SU-DHL-6 (cell line): ENCODE data around the gene SIPA1.

Experiments
- H2AFZ ChIP-seq: fragments of 200-600 bp; sonication (generic); 2 replicates; pipeline ENCODE4 v1.6.1; 2014; ENCODE audit warnings: low read depth, mild to moderate bottlenecking, moderate library complexity, mixed read lengths, antibody characterized with exemption, low read length; ENCODE audit not compliant: severe bottlenecking
- H3F3A ChIP-seq: fragments of 200-600 bp; shearing (Covaris generic); 2 replicates; pipeline ENCODE4 v1.6.0; 2016; ENCODE audit warnings: antibody characterized with exemption, mild to moderate bottlenecking; ENCODE audit not compliant: insufficient read depth
- H3K27ac ChIP-seq: fragments of 200-600 bp; sonication (generic); 2 replicates; pipeline ENCODE4 v1.5.1; 2016; ENCODE audit warnings: low read depth, mild to moderate bottlenecking, low read length, moderate library complexity, mixed read lengths
- H3K27me3 ChIP-seq: fragments of 200-600 bp; sonication (generic), shearing (Covaris generic); 2 replicates; pipeline ENCODE4 v1.6.0; 2014; ENCODE audit warnings: mild to moderate bottlenecking, low read length
- H3K36me3 ChIP-seq: fragments of 200-600 bp; sonication (generic); 2 replicates; pipeline ENCODE4 v1.6.1; 2014; ENCODE audit warnings: mild to moderate bottlenecking, low read length, mixed read lengths
- H3K4me2 ChIP-seq: fragments of 300-600, 200-600 bp; shearing (Covaris generic), sonication (generic); 2 replicates; pipeline ENCODE4 v1.6.0; 2014; ENCODE audit warnings: low read length, low read depth, mild to moderate bottlenecking; ENCODE audit not compliant: poor library complexity, severe bottlenecking
- H3K4me3 ChIP-seq: fragments of 200-600 bp; sonication (generic); 2 replicates; pipeline ENCODE4 v1.5.1; 2014; ENCODE audit warnings: antibody characterized with exemption, low read length, mild to moderate bottlenecking, mixed read lengths; ENCODE audit not compliant: insufficient read depth, poor library complexity, severe bottlenecking
- H3K79me2 ChIP-seq: fragments of 200-600 bp; sonication (generic); 2 replicates; pipeline ENCODE4 v1.6.1; 2014; ENCODE audit warnings: mild to moderate bottlenecking, low read length, moderate library complexity; ENCODE audit not compliant: insufficient read depth
- H3K9ac ChIP-seq: fragments of 200-600 bp; sonication (generic); 2 replicates; pipeline ENCODE4 v1.7.0; 2014; ENCODE audit warnings: mild to moderate bottlenecking, low read length
- H3K9me2 ChIP-seq: fragments of 200-600 bp; sonication (generic); replicated peaks from 2 replicates; pipeline ENCODE4 v1.6.1; 2014; ENCODE audit warnings: low read length; ENCODE audit not compliant: insufficient read depth
- H3K9me3 ChIP-seq: fragments of 200-600 bp; sonication (generic); 2 replicates; pipeline ENCODE4 v1.6.1; 2014; ENCODE audit warnings: low read length, mixed read lengths; ENCODE audit not compliant: insufficient read depth
- H4K20me1 ChIP-seq: fragments of 200-600 bp; sonication (generic); 2 replicates; pipeline ENCODE4 v1.6.1; 2014; ENCODE audit warnings: low read depth, mild to moderate bottlenecking, antibody characterized with exemption, low read length, moderate library complexity, mixed read lengths
- CTCF ChIP-seq: fragments of 200-600 bp; sonication (generic); IDR thresholded peaks from one replicate; pipeline ENCODE4 v1.5.1; 2017; ENCODE audit warnings: antibody characterized with exemption, mild to moderate bottlenecking, low read length, moderate library complexity; ENCODE audit not compliant: insufficient read depth, poor library complexity, severe bottlenecking
- EZH2phosphoT487 ChIP-seq: fragments of 200-600 bp; sonication (generic), shearing (Covaris generic); conservative IDR thresholded peaks from 2 replicates; pipeline ENCODE4 v1.6.1; 2018; ENCODE audit warnings: mild to moderate bottlenecking, antibody characterized with exemption, low read length, moderate library complexity, mixed read lengths

SIPA1 gene

GRCh38 chr11:65627202-65627601 is 10.7 kb upstream of the SIPA1 start:
- H3K36me3 ChIP-seq, result no peaks in the 10 kb centered on the region
- H2AFZ ChIP-seq, result no peak overlapping the region
- no peaks in the 10 kb centered on the region for H3F3A ChIP-seq
- H3K9ac ChIP-seq, result no peak overlapping the region
- no peak overlapping the region for H3K4me2 ChIP-seq
- no peak overlapping the region for H3K27ac ChIP-seq
- no peaks in the 10 kb centered on the region for H3K27me3 ChIP-seq
- H3K4me3 ChIP-seq, result no peak overlapping the region
- H4K20me1 ChIP-seq, result no peaks in the 10 kb centered on the region
- no peak for TF ChIP-seq CTCF
- TF ChIP-seq EZH2phosphoT487, result no peak
- no peaks in the 10 kb centered on the region for H3K79me2 ChIP-seq
- no peaks in the 10 kb centered on the region for H3K9me2 ChIP-seq
- no peaks in the 10 kb centered on the region for H3K9me3 ChIP-seq

- no peaks in the 10 kb centered on the region for H3F3A ChIP-seq
- no peak overlapping the region for H3K4me3 ChIP-seq
- no peaks in the 10 kb centered on the region for H3K27me3 ChIP-seq
- no peak for TF ChIP-seq CTCF
- no peak for TF ChIP-seq EZH2phosphoT487
- no peaks in the 10 kb centered on the region for H3K9me3 ChIP-seq
- H3K9me2 ChIP-seq, result no peaks in the 10 kb centered on the region
- no peaks in the 10 kb centered on the region for H3K36me3 ChIP-seq
- H3K9ac ChIP-seq, result no peak overlapping the region
- H3K27ac ChIP-seq, result no peak overlapping the region
- H4K20me1 ChIP-seq, result no peaks in the 10 kb centered on the region
- H3K4me2 ChIP-seq, result no peak overlapping the region
- H2AFZ ChIP-seq, result no peak overlapping the region
- no peaks in the 10 kb centered on the region for H3K79me2 ChIP-seq
Measured at GRCh38 chr11:65629579-65629978, 8.3 kb upstream of the SIPA1 start.

- Histone ChIP-seq H3K27ac (no peak overlapping the region), H3K36me3 (no peaks in the 10 kb centered on the region)
Measured at GRCh38 chr11:65630215-65630614, 7.7 kb upstream of the SIPA1 start.

More at GRCh38 chr11:65630215-65630614, 7.7 kb upstream of the SIPA1 start:
- H4K20me1 ChIP-seq, result no peaks in the 10 kb centered on the region
- no peak overlapping the region for H2AFZ ChIP-seq
- TF ChIP-seq CTCF, result no peak
- no peak for TF ChIP-seq EZH2phosphoT487
- H3K27me3 ChIP-seq, result no peaks in the 10 kb centered on the region
- H3K4me3 ChIP-seq, result no peak overlapping the region
- H3K9ac ChIP-seq, result no peak overlapping the region
- H3F3A ChIP-seq, result no peaks in the 10 kb centered on the region
- H3K9me3 ChIP-seq, result no peaks in the 10 kb centered on the region
- no peaks in the 10 kb centered on the region for H3K9me2 ChIP-seq
- H3K79me2 ChIP-seq, result no peaks in the 10 kb centered on the region
- no peak overlapping the region for H3K4me2 ChIP-seq
